Caco-2 (cell line): ENCODE results near the gene CREB3L2. TPM values are rescaled to one million over a fixed set of nuclear protein-coding genes. Genes with fewer than 3 reads are reported as not detected.

ENCODE experiments used
- BruUV-seq: library from RNA; stranded (reverse); fragments of 400-500 nt; replicated peaks from 2 replicates; lab custom pipeline; 2021; lab: Mats Ljungman, UMichigan
- CTCF ChIA-PET: fragments of 300-600 bp; sonication (Branson Sonifier 250); formaldehyde crosslinking; loops from one replicate; lab custom pipeline; 2022; ENCODE audit warnings: antibody characterized with exemption; lab: Charles Lee
- POLR2A ChIA-PET: fragments of 300-600 bp; sonication (Branson Sonifier 250); formaldehyde crosslinking; loops from one replicate; lab custom pipeline; 2022; ENCODE audit warnings: antibody characterized with exemption; lab: Charles Lee
- DNase-seq, 2 experiments: peaks; one replicate each; pipeline versions ENCODE4 v3.0.0 to v3.0.0-alpha.2; 2020 to 2022
- H3K27me3 ChIP-seq: replicated peaks from 2 replicates; pipeline ENCODE4 v1.6.0; 2011; ENCODE audit warnings: low read length; ENCODE audit not compliant: control insufficient read depth, insufficient read depth
- H3K36me3 ChIP-seq: 2 replicates; pipeline ENCODE4 v1.5.1; 2011; ENCODE audit warnings: low read length; ENCODE audit not compliant: control insufficient read depth, insufficient read depth
- H3K4me1 ChIP-seq: fragments of 250-450 bp; sonication (Bioruptor Pico); 2 replicates; pipeline ENCODE4 v1.5.1; 2020; ENCODE audit warnings: mild to moderate bottlenecking
- H3K4me3 ChIP-seq: 2 replicates; pipeline ENCODE4 v1.5.1; 2011; ENCODE audit warnings: low read depth, mild to moderate bottlenecking, control low read depth, low read length
- H3K9me3 ChIP-seq: fragments of 250-450 bp; sonication (Bioruptor Pico); 2 replicates; pipeline ENCODE4 v1.5.1; 2020; ENCODE audit warnings: mild to moderate bottlenecking, moderate library complexity
- H3K27ac Mint-ChIP-seq: one replicate; pipeline ENCODE4 v1.8.0; 2022; ENCODE audit warnings: mixed read lengths; ENCODE audit not compliant: unreplicated experiment
- H3K27me3 Mint-ChIP-seq: one replicate; pipeline ENCODE4 v1.8.0; 2022; ENCODE audit warnings: mixed read lengths; ENCODE audit not compliant: insufficient read depth, unreplicated experiment
- H3K36me3 Mint-ChIP-seq: one replicate; pipeline ENCODE4 v1.8.0; 2022; ENCODE audit warnings: mild to moderate bottlenecking, mixed read lengths; ENCODE audit not compliant: insufficient read depth, unreplicated experiment
- H3K4me1 Mint-ChIP-seq: one replicate; pipeline ENCODE4 v1.8.0; 2022; ENCODE audit warnings: low read depth, mixed read lengths; ENCODE audit not compliant: unreplicated experiment
- H3K4me3 Mint-ChIP-seq: one replicate; pipeline ENCODE4 v1.8.0; 2022; ENCODE audit warnings: mild to moderate bottlenecking, moderate library complexity, mixed read lengths; ENCODE audit not compliant: unreplicated experiment
- H3K9me3 Mint-ChIP-seq: one replicate; pipeline ENCODE4 v1.8.0; 2022; ENCODE audit warnings: mixed read lengths; ENCODE audit not compliant: unreplicated experiment
- CTCF ChIP-seq, 2 experiments: fragments of 200-600 bp in 1 of 2; IDR thresholded peaks; 1 replicate in 1 of 2; 2 replicates in 1 of 2; pipeline versions ENCODE4 v1.5.1 to v1.8.0; 2011 to 2022; ENCODE audit warnings: antibody characterized with exemption in 1 of 2, control low read depth in 1 of 2, inconsistent platforms in 1 of 2, low read depth in 1 of 2, low read length in 1 of 2, mild to moderate bottlenecking in 1 of 2, moderate library complexity in 1 of 2; ENCODE audit not compliant: insufficient read depth in 1 of 2, severe bottlenecking in 1 of 2, unreplicated experiment in 1 of 2
- intact Hi-C: fragments of 100-400 bp; cut with micrococcal nuclease; formaldehyde crosslinking; loops from one replicate; pipeline ENCODE4 v1.10.0; 2022; ENCODE audit not compliant: unreplicated experiment
- total RNA-seq: library from RNA; stranded (reverse); gene quantifications from 2 replicates; pipeline ENCODE4 v1.2.3, GENCODE V29; 2022

Gene CREB3L2
- total RNA-seq, 1 experiment from 2014 or later: 123 TPM

DNA sequence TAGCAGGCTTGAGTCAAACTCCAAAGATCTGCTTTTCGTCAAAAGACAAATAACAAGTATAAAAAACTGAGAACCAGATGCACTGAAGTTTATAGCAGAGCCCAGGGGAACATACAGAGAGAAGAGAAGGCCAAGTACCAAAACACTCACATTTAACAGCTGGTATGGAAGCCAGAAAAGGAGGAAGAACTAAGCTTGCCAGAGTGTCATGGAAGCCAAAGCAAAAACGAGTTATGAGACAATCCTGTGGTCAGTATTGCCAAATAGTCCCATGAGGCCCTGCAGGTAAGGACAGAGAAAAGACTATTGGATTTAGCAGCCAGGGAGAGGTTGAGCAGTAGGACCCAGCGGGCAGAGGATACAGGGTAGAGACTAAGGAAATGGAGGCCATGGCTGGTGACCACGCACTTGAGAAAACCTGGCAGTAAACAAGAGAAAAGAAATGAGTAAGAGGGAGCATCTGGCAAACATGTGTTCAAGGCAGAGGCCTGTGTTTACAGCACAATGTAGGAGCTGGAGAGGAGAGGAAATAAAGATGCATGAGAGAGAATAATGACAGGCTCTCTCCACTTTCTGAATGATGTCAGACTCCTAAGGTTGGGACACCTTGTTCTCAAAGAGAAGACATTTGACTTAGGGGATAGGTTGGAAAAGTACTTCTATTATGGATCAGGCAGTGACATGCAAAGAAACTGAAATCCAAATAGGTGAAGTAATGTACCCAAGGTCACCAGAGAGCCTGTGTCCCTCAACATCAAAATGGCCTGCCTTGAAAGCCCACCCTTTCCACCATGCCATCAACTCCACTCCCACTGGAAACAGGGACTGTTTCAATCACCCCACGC, 9.1 kb downstream of the CREB3L2 start:
- Mint-ChIP-seq H3K27ac (peak overlapping the region; percentile 95), H3K4me1 (peaks cover 30% of the 10 kb centered on the region), H3K27me3 (no peaks in the 10 kb centered on the region), H3K36me3 (peaks cover 35% of the 10 kb centered on the region), H3K9me3 (no peaks in the 10 kb centered on the region), H3K4me3 (peak overlapping the region; percentile 54)
- Histone ChIP-seq H3K36me3 (no peaks in the 10 kb centered on the region; the same call in 1 of the 2 replicates), H3K4me1 (peaks cover 61% of the 10 kb centered on the region), H3K9me3 (no peaks in the 10 kb centered on the region), H3K27me3 (no peaks in the 10 kb centered on the region), H3K4me3 (no peak overlapping the region; the same call in 1 of the 2 replicates)
- no peak for TF ChIP-seq CTCF (IDR thresholded peaks at IDR 0.05; ENCODE audit: insufficient read depth in 1 of 2, low read depth in 1 of 2, low read length in 1 of 2, severe bottlenecking in 1 of 2, unreplicated experiment in 1 of 2)
- DNase-seq: peak; percentile 58 to 61
- intact Hi-C loops: loop anchor here (1.0 kb wide), 4 partner anchors 9 to 38 kb away; partner anchors contain the start of gene CREB3L2
- CTCF ChIA-PET: interaction anchor here (0.9 to 2.1 kb wide), 10 partner anchors 10 to 746 kb away, joined by 3 to 11 read pairs (median 4); partner anchors contain the start of gene CREB3L2
- BruUV-seq: TSS peak; percentile 85
- POLR2A ChIA-PET: interaction anchor here (0.5 to 2.3 kb wide), 9 partner anchors 9 to 1367 kb away, joined by 3 to 22 read pairs (median 5); partner anchors contain the start of genes CREB3L2 and LUC7L2

DNA sequence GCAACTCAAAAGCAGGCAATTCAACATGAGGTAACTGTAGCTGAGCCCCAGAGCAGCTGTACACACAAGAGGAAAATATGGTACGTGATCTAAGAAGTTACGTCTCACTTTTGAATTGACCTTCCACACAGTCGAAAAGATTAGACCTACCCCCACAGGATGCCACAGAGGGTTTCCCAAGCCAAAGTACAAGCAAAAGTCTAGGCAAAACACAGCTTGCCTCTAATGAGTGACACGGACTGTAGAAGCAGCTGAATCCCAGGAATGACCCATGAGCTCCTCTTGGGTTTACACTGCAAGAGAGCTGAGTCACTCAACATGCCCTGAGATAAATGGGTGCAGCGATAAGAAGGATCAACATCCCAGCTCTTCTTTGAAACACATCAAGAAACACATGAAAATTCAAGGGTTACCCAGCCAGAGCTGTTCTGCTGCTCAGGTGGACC, 9.8 kb downstream of the CREB3L2 start:
- intact Hi-C loops: loop anchor here (1.0 kb wide), 4 partner anchors 9 to 38 kb away; partner anchors contain the start of gene CREB3L2
- POLR2A ChIA-PET: interaction anchor here (0.6 to 2.3 kb wide), 8 partner anchors 8 to 1368 kb away, joined by 4 to 22 read pairs (median 6); partner anchors contain the start of genes CREB3L2 and LUC7L2

More for the DNA sequence above, 9.8 kb downstream of the CREB3L2 start:
- H3K4me3 ChIP-seq: no peak overlapping the region; the same call in 1 of the 2 replicates
- TF ChIP-seq CTCF (IDR thresholded peaks at IDR 0.05; ENCODE audit: insufficient read depth in 1 of 2, low read depth in 1 of 2, low read length in 1 of 2, severe bottlenecking in 1 of 2, unreplicated experiment in 1 of 2): no peak
- H3K9me3 ChIP-seq: no peaks in the 10 kb centered on the region
- H3K4me1 Mint-ChIP-seq: peaks cover 30% of the 10 kb centered on the region
- no peaks in the 10 kb centered on the region for H3K27me3 Mint-ChIP-seq
- H3K4me3 Mint-ChIP-seq: peak overlapping the region; percentile 54
- DNase-seq: peak; percentile 79 to 90
- H3K27me3 ChIP-seq: no peaks in the 10 kb centered on the region
- H3K4me1 ChIP-seq: peaks cover 66% of the 10 kb centered on the region
- H3K36me3 ChIP-seq: no peaks in the 10 kb centered on the region; the same call in 1 of the 2 replicates
- CTCF ChIA-PET: interaction anchor here (0.9 to 2.1 kb wide), 10 partner anchors 10 to 747 kb away, joined by 3 to 11 read pairs (median 4); partner anchors contain the start of gene CREB3L2
- TSS peak; percentile 19 for BruUV-seq
- H3K27ac Mint-ChIP-seq: peak overlapping the region; percentile 95
- H3K9me3 Mint-ChIP-seq: no peaks in the 10 kb centered on the region
- peaks cover 34% of the 10 kb centered on the region for H3K36me3 Mint-ChIP-seq
